HL-60 (cell line): Measurements from ENCODE around the gene TAGLN.

Experiments
- GABPA ChIP-seq: IDR thresholded peaks from 2 replicates; pipeline ENCODE4 v1.6.1; 2012; ENCODE audit warnings: low read depth
- POLR2AphosphoS5 ChIP-seq: IDR thresholded peaks from 2 replicates; pipeline ENCODE4 v1.6.1; 2012; ENCODE audit warnings: low read depth
- SPI1 ChIP-seq: IDR thresholded peaks from 2 replicates; pipeline ENCODE4 v1.6.1; 2012; ENCODE audit warnings: low read depth, mild to moderate bottlenecking, borderline replicate concordance
- TF ChIP-seq, protein P1 (sequence below): IDR thresholded peaks from one replicate; pipeline ENCODE4 v1.5.1; 2011; ENCODE audit warnings: low read length, control low read depth, inconsistent platforms; ENCODE audit not compliant: insufficient read depth
- TF ChIP-seq, protein P2 (sequence below): IDR thresholded peaks from 2 replicates; pipeline ENCODE4 v1.6.1; 2012; ENCODE audit warnings: low read depth; ENCODE audit not compliant: insufficient replicate concordance

- TF ChIP-seq, protein P1, sequence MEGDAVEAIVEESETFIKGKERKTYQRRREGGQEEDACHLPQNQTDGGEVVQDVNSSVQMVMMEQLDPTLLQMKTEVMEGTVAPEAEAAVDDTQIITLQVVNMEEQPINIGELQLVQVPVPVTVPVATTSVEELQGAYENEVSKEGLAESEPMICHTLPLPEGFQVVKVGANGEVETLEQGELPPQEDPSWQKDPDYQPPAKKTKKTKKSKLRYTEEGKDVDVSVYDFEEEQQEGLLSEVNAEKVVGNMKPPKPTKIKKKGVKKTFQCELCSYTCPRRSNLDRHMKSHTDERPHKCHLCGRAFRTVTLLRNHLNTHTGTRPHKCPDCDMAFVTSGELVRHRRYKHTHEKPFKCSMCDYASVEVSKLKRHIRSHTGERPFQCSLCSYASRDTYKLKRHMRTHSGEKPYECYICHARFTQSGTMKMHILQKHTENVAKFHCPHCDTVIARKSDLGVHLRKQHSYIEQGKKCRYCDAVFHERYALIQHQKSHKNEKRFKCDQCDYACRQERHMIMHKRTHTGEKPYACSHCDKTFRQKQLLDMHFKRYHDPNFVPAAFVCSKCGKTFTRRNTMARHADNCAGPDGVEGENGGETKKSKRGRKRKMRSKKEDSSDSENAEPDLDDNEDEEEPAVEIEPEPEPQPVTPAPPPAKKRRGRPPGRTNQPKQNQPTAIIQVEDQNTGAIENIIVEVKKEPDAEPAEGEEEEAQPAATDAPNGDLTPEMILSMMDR, result no peak
- TF ChIP-seq POLR2AphosphoS5 (no peak), GABPA (no peak), SPI1 (no peak)
- TF ChIP-seq, protein P2, sequence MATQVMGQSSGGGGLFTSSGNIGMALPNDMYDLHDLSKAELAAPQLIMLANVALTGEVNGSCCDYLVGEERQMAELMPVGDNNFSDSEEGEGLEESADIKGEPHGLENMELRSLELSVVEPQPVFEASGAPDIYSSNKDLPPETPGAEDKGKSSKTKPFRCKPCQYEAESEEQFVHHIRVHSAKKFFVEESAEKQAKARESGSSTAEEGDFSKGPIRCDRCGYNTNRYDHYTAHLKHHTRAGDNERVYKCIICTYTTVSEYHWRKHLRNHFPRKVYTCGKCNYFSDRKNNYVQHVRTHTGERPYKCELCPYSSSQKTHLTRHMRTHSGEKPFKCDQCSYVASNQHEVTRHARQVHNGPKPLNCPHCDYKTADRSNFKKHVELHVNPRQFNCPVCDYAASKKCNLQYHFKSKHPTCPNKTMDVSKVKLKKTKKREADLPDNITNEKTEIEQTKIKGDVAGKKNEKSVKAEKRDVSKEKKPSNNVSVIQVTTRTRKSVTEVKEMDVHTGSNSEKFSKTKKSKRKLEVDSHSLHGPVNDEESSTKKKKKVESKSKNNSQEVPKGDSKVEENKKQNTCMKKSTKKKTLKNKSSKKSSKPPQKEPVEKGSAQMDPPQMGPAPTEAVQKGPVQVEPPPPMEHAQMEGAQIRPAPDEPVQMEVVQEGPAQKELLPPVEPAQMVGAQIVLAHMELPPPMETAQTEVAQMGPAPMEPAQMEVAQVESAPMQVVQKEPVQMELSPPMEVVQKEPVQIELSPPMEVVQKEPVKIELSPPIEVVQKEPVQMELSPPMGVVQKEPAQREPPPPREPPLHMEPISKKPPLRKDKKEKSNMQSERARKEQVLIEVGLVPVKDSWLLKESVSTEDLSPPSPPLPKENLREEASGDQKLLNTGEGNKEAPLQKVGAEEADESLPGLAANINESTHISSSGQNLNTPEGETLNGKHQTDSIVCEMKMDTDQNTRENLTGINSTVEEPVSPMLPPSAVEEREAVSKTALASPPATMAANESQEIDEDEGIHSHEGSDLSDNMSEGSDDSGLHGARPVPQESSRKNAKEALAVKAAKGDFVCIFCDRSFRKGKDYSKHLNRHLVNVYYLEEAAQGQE, result no peak
Measured at GRCh38 chr11:117212697-117213355, 13.7 kb downstream of the TAGLN start.
